ENCODE measurements around the gene IMMP2L. TPM values are rescaled to one million over a fixed set of nuclear protein-coding genes. Genes with fewer than 3 reads are reported as not detected.

The IMMP2L gene
- total and polyA plus RNA-seq, 2 of the 4 experiments (the other 2 are of a cell fraction): 5.8 to 9.3 TPM

DNA sequence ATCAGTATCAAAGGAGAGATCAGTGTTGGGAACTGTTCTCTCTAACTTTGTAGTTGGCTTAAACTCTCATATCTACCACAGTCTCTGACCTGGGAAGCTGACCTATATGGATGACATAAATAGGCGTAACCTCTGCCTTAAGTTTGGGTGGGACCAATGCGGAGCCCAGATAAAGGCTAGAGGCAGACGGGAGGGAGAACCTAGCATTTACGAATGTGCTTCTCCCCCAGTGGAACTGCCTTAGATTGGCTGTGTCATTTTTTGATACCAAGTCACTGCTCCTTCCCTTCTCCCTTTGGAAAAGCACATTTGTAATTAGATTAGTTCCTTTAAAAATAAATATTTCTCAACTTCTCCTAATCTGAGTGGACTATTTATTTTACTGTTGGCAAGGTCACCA lies 495.0 kb downstream of the IMMP2L start:
- H3K4me1 ChIP-seq (ENCODE audit: control insufficient read depth, insufficient read depth, low read length): no peaks in the 10 kb centered on the region
- H2BK15ac ChIP-seq (ENCODE audit: low read depth, low read length): no peak overlapping the region
- dilution Hi-C loops (cut with HindIII; ENCODE audit: low sequenced_read_pairs, unreplicated experiment) (no loop called here), in situ Hi-C loops (cut with MboI; ENCODE audit: low sequenced_read_pairs) (no loop called here), intact Hi-C loops (cut with micrococcal nuclease) (no loop called here)
- BruUV-seq (replicated peaks): no TSS peak
- DNase-seq: no peak
- no peak overlapping the region for H2BK20ac ChIP-seq (ENCODE audit: low read depth, low read length)
- H3K4me3 ChIP-seq (ENCODE audit: insufficient read depth, low read depth, low read length): no peak overlapping the region
- no peak overlapping the region for H2BK5ac ChIP-seq (ENCODE audit: low read depth, low read length, poor library complexity, severe bottlenecking)
- H3K14ac ChIP-seq (replicated peaks; ENCODE audit: low read depth, low read length): no peak overlapping the region
- H3K27me3 ChIP-seq (ENCODE audit: control insufficient read depth, insufficient read depth, low read length): no peaks in the 10 kb centered on the region
- no peak overlapping the region for H3K18ac ChIP-seq (ENCODE audit: low read depth, low read length)
- H4K5ac ChIP-seq (ENCODE audit: low read depth, low read length): no peak overlapping the region
- H3K9ac ChIP-seq (ENCODE audit: low read depth, low read length): no peak overlapping the region
- H3K4ac ChIP-seq (ENCODE audit: low read depth, low read length): no peak overlapping the region
- no peaks in the 10 kb centered on the region for H4K20me1 ChIP-seq (ENCODE audit: insufficient read depth, low read length)
- ATAC-seq (ENCODE audit: low read depth): no peak
- no CpG with 5 or more reads among the region's 4 CpGs for WGBS, 2 experiments (ENCODE audit: extremely low coverage in 2 of 2, insufficient read length in 1 of 2)
- H3K56ac ChIP-seq (ENCODE audit: extremely low read depth, insufficient read depth, low read length): no peak overlapping the region
- H3K9me3 ChIP-seq (ENCODE audit: control insufficient read depth, insufficient read depth, low read length): peaks cover 5% of the 10 kb centered on the region; the same call in 1 of the 2 replicates
- H4K8ac ChIP-seq (ENCODE audit: low read depth in 2 of 2, low read length in 2 of 2): no peak overlapping the region
- no peak overlapping the region for H3K23ac ChIP-seq (ENCODE audit: low read depth, low read length)
- TF ChIP-seq CEBPB (IDR thresholded peaks at IDR 0.05; ENCODE audit: low read depth, low read length): no peak
- TF ChIP-seq MAFK (IDR thresholded peaks at IDR 0.05; ENCODE audit: low read depth, low read length): no peak
- TF ChIP-seq FOS (IDR thresholded peaks at IDR 0.05; ENCODE audit: low read depth, low read length): no peak
- TF ChIP-seq RAD21 (IDR thresholded peaks at IDR 0.05; ENCODE audit: low read length): no peak
- no peak for TF ChIP-seq BHLHE40 (IDR thresholded peaks at IDR 0.05; ENCODE audit: low read depth, low read length)
- no peak for TF ChIP-seq NFE2L2 (IDR thresholded peaks at IDR 0.05; ENCODE audit: low read depth, low read length)
- no peak for TF ChIP-seq POLR2A (IDR thresholded peaks at IDR 0.05; ENCODE audit: low read depth, low read length)
- TF ChIP-seq, protein P1, sequence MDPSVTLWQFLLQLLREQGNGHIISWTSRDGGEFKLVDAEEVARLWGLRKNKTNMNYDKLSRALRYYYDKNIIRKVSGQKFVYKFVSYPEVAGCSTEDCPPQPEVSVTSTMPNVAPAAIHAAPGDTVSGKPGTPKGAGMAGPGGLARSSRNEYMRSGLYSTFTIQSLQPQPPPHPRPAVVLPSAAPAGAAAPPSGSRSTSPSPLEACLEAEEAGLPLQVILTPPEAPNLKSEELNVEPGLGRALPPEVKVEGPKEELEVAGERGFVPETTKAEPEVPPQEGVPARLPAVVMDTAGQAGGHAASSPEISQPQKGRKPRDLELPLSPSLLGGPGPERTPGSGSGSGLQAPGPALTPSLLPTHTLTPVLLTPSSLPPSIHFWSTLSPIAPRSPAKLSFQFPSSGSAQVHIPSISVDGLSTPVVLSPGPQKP (IDR thresholded peaks at IDR 0.05; ENCODE audit: borderline replicate concordance, low read depth, low read length): no peak
- TF ChIP-seq RFX5 (IDR thresholded peaks at IDR 0.05; ENCODE audit: low read depth, low read length): no peak
- no peak overlapping the region for H2BK120ac ChIP-seq (ENCODE audit: low read depth, low read length)
- no peak overlapping the region for H2AFZ ChIP-seq (replicated peaks; ENCODE audit: low read length, poor library complexity)
- ChIA-PET CTCF (no interaction called here), POLR2A (ENCODE audit: unreplicated experiment) (no interaction called here)
- no peak overlapping the region for H4K91ac ChIP-seq (ENCODE audit: insufficient read depth, low read depth, low read length)
- no peak overlapping the region for H2AK9ac ChIP-seq (replicated peaks; ENCODE audit: low read depth, low read length, poor library complexity)
- no peak overlapping the region for H2AK5ac ChIP-seq (ENCODE audit: low read depth, low read length)
- H3K4me2 ChIP-seq (ENCODE audit: low read depth, low read length): no peak overlapping the region
- no peaks in the 10 kb centered on the region for H3K9me1 ChIP-seq (ENCODE audit: insufficient read depth, low read length)
- H3K27ac ChIP-seq (ENCODE audit: insufficient read depth, low read length): no peak overlapping the region
- no peaks in the 10 kb centered on the region for H3K79me1 ChIP-seq (ENCODE audit: low read depth in 1 of 2, low read length in 2 of 2)
- H3K36me3 ChIP-seq (ENCODE audit: control insufficient read depth, insufficient read depth, low read length): no peaks in the 10 kb centered on the region
